GM12865 (cell line): ENCODE measurements around the gene TNFRSF25.

Experiments used
- DNase-seq: peaks from one replicate; pipeline ENCODE4 v3.0.0; 2010; ENCODE audit warnings: low read depth
- H3K4me3 ChIP-seq: 2 replicates; pipeline ENCODE4 v1.5.1; 2011; ENCODE audit warnings: mild to moderate bottlenecking, low read depth, low read length, control low read depth
- CTCF ChIP-seq: IDR thresholded peaks from 2 replicates; pipeline ENCODE4 v1.5.1; 2011; ENCODE audit warnings: low read length, control low read depth, low read depth, inconsistent platforms; ENCODE audit not compliant: insufficient read depth; ENCODE audit errors: missing control alignments

The TNFRSF25 gene

GRCh38 chr1:6507037-6507428 is 41.1 kb upstream of the TNFRSF25 start:
- no peak overlapping the region for H3K4me3 ChIP-seq
- DNase-seq: no peak
- no peak for TF ChIP-seq CTCF

GRCh38 chr1:6506210-6507036 is 40.5 kb upstream of the TNFRSF25 start:
- H3K4me3 ChIP-seq: no peak overlapping the region
- no peak for DNase-seq
- TF ChIP-seq CTCF: no peak

GRCh38 chr1:6505367-6506209 is 39.6 kb upstream of the TNFRSF25 start:
- DNase-seq: no peak
- no peak for TF ChIP-seq CTCF
- no peak overlapping the region for H3K4me3 ChIP-seq

- no peak overlapping the region for H3K4me3 ChIP-seq
- no peak for DNase-seq
- TF ChIP-seq CTCF: no peak
Observed at GRCh38 chr1:6504887-6505286, 38.9 kb upstream of the TNFRSF25 start.

GRCh38 chr1:6503884-6504602 is 38.1 kb upstream of the TNFRSF25 start:
- no peak overlapping the region for H3K4me3 ChIP-seq
- TF ChIP-seq CTCF: no peak
- DNase-seq: no peak

GRCh38 chr1:6502000-6502891 is 36.3 kb upstream of the TNFRSF25 start:
- H3K4me3 ChIP-seq: no peak overlapping the region
- no peak for DNase-seq
- TF ChIP-seq CTCF: no peak
